ENCODE measurements around the gene DNLZ.

DNLZ gene

DNA sequence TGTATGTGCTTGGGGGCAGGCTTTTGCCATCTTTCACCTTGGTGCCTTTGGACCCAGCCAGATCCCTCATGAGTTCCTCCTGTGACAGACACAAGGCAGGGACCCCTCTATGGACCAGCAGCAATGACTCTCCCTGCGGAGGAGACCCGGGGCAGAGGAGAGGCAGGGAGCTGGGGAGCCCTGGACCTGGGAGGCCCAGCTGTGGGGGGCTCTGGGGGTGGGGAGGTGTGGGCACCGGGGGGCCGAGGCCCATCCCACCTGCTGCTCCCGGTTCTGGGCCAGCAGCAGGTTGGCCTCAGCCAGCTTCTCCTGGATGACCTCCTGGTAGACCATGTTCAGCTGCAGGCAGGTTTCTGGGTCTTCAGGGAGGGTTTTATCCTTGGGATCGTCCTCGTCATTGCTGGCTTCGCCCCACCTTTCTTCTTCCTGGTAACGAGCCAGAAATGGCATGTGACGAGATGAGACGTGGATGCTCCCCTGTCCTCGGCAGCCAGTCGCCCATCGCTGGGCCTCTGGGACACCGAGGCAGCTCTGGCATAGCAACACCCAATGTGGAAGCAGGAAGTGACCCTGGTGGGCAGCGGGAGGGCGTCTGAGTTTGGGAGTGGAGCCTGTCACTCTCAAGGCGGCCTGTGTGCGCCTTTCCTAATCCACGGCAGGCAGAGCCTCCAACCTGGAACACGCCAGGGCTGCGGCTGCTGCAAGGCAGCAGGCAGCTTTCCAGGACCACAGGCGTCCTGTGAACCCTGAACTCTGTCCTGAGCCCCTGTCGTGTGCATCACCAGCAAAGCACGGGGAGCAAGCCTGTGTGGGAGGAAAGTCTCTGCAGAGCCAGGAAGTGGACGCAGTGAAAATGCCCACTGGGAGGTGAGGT, 32.0 kb upstream of the DNLZ start:
- DNase-seq, result no peak

GRCh38 chr9:136395020-136395340, 31.4 kb upstream of the DNLZ start:
- no peak for DNase-seq

- no peak for DNase-seq
Observed at GRCh38 chr9:136394312-136395019, 30.9 kb upstream of the DNLZ start.

- no peak for DNase-seq
Observed at GRCh38 chr9:136393531-136393930, 30.0 kb upstream of the DNLZ start.

GRCh38 chr9:136392538-136393449, 29.2 kb upstream of the DNLZ start:
- DNase-seq, result no peak

DNA sequence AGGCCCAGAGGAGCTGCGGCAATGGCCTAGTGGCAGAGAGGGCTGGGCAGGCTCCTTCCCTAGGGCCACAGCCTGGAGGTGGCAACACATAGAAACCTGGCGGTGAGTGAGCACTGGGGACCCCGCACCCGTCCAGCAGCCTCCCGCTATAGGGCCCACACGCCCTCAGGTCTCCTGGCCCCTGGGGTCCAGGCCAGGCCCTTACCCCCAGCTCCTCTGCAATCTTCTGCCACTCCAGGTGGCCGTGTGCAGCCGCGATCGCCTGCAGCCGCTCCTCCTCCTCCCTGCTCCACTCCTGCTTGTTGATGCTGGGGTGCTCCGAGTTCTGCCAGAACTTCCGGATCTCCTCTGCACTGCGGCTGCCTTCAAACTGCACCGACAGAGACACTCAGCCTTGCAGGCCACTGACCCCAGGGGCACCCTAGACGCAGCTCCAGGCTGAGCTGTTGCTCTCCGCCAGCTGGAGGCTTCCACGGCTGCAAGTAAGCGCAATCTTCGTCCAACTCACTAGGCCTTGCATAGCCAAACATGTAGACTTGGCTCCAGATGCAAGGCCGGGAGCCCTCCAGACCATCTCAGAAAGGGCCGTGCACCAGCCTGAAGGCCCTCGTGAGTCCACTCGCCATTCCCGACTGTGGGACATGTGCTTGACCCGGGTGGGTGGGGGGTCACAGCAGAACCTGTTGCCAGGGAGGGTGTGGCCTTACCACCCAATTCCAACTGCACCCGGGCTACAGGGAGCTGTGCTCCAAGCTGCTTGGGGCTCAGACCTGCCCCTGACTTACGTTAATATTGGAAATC, 28.4 kb upstream of the DNLZ start:
- DNase-seq, result no peak

DNA sequence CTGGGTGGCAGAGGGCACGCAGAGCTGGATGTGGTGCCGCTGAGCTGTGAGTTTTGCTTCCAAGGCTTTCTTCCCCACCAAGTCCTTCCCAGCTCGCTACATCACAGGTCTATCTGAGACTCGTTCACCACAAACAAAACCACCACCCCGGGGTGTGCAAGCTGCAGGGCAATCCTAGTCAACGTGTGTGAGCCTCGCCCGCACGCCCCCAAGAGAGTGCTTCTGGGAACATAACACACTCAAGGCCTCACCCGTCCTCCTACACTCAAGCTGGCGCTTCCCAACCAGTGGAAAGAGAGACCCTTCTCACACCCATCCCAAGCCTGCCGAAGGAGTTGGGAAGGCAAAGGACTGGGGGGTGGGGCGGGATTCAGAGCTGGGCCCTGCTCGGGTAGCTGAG, 25.9 kb upstream of the DNLZ start:
- no peak for DNase-seq

GRCh38 chr9:136387217-136387616, 23.7 kb upstream of the DNLZ start:
- DNase-seq, result no peak

DNA sequence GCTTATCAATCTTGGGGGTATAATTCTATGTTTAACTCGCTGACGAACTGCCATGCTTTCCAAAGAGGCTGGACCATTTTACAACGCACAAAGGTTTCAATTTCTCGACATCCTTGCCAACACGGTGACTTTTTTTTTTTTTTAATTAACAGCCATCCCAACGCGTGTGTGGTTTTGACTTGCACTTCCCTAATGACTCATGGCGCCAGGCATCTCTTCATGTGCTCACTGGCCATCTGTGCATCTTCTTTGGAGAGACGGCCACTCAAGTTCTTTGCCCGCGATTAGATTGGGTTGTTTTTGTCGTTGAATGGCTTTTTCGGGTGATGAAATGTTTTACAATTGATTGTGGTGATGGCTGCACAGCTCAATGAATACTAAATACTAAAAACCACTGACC, 22.5 kb upstream of the DNLZ start:
- no peak for DNase-seq

GRCh38 chr9:136385015-136385414, 21.5 kb upstream of the DNLZ start:
- DNase-seq, result no peak

GRCh38 chr9:136383436-136383835, 19.9 kb upstream of the DNLZ start:
- no peak for DNase-seq

DNA sequence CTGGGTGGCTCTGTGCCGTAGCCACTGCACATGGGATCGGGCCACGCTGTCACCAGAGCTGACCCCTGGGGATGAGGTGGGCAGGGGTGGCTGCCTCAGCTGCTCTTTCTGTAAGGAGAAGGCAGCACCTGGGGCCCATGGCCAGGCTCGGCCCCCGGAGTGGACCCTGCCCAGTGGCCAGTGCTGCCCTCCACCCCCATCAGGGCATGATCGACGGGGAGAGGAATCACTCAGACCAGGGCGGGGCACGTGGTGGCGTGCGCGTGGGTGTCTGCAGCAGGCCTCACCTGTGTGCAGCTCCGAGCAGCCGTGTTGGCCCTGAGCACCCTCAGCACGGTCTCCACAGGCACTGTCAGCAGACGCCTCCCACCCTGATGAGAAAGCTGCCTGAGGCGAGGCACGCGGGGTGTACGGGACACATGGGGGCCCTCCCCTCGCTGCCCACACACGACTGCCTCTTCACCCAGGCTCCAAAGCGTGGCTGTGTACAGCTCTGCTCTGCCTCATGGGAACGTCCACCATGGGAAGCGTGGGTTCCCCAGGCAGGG, 18.5 kb upstream of the DNLZ start:
- DNase-seq, result no peak

DNA sequence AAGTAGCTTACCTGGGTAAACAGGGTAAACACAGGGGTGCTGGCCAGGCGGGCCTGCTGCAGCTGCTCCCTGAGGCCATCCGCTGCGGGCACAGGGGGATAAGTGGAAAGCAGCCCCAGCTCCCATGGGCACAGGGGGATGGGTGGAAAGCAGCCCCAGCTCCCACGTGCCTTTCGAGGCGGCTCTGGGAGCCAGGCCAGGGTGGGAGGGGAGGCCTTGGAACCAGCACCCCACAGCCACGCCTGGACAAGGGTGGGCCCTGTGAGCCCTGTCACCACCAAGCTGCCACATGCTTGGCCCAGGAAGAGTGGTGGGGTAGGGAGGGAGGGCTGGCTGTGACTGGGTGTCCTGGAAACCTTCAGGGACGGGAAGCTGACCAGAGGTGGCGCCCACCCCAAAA, 17.8 kb upstream of the DNLZ start:
- no peak for DNase-seq

DNA sequence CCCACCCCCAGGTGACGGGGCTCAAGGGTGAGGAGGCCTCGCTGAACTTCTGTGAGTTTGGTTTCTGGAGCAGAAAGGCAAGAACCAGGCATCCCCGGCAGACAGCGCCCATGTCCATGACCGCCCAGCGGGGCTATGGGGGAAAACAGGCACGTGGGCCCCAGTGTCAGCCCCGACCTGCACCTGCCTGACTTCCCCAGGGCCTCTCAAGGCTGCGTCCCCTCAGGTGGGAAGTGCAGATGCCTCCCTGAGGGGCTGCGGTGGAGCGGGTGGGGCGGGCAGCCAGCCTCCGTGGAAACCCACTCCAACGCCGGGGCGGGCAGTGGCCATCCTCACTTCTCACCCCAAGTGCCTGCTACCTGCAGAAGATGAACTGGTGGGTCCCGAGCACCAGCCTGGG, 16.8 kb upstream of the DNLZ start:
- DNase-seq, result no peak

- no peak for DNase-seq
Observed at GRCh38 chr9:136379891-136380290, 16.3 kb upstream of the DNLZ start.

DNA sequence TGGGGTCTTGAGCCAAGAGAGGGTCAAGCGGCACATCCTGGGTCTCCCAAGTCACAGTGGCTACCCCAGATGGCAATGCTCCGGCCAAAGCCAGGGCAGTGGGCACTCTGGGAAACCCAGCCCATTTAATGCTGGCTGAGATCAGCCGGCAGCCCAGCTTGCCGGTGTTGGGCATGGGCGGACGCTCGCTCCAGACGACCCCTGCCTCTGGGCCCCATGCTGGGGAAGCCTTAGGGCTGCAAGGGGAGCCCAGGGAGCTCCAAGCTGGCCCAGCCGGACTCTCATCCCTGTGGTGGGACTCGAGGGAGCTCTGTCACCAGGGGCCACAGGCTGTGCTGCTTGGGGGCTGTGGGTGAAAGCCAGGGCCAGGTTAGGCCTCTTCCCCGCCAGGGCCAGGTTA, 15.9 kb upstream of the DNLZ start:
- no peak for DNase-seq

DNA sequence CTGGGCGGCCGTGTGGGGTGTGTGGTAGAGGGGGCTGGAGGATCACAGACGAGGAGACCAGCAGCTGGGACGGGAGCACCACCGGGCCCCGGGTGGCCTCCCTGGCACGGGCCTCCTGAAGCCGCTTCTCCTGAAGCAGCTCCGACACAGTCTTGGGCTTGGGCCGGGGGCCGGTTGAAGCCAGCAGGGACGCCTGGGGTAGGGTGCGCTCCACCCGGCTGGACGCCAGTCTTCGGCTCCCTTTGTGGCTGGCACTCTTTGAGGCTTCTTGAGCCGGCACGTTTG, 15.4 kb upstream of the DNLZ start:
- DNase-seq, result no peak

- DNase-seq, result no peak
Observed at GRCh38 chr9:136378170-136379002, 14.8 kb upstream of the DNLZ start.

GRCh38 chr9:136377341-136378169, 14.0 kb upstream of the DNLZ start:
- no peak for DNase-seq

- no peak for DNase-seq
Observed at GRCh38 chr9:136376457-136376856, 12.9 kb upstream of the DNLZ start.

DNA sequence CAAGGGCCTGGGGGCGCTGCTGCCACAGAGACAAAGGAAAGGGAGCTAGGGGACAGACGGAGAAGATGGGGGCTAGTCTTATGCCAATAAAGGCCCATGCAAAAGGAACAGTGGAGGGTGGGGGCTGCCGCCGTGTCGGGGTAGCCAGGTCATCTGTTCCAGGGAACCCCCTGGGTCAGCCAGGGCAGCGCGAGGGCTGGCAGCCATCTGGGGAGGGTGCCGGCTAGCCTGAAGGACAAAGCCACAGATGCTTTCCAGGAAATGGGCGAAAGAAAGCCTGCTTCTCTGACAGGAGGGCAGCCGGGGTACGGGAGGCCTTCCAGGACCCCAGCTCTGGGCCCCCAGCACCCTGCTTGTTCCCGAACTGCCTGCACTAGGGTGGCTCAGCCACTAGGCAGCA, 11.6 kb upstream of the DNLZ start:
- DNase-seq, result no peak
